ENCODE data around the gene UNK. TPM values are rescaled to one million over a fixed set of nuclear protein-coding genes. Genes with fewer than 3 reads are reported as not detected.
A peak's percentile ranks its signal among the peaks of the same experiment; 100 is the strongest.

Gene UNK
- total and polyA plus RNA-seq, 9 of the 15 experiments (the other 6 are each of a cell fraction or from before 2014, with no cell fraction given): 12.8 to 38.6 (median 24.8) TPM

- no peak for TF ChIP-seq E2F4 (CRISPR knock-in tag; IDR thresholded peaks at IDR 0.05; ENCODE audit: low read depth)
- 0 out of 2 replicates have a peak, but pooled peaks have one; percentile 26 for TF ChIP-seq NR4A1 (CRISPR knock-in tag; IDR thresholded peaks at IDR 0.05)
- TF ChIP-seq NR4A1 (tag; IDR thresholded peaks at IDR 0.05): no peak
- TF ChIP-seq, protein P1, sequence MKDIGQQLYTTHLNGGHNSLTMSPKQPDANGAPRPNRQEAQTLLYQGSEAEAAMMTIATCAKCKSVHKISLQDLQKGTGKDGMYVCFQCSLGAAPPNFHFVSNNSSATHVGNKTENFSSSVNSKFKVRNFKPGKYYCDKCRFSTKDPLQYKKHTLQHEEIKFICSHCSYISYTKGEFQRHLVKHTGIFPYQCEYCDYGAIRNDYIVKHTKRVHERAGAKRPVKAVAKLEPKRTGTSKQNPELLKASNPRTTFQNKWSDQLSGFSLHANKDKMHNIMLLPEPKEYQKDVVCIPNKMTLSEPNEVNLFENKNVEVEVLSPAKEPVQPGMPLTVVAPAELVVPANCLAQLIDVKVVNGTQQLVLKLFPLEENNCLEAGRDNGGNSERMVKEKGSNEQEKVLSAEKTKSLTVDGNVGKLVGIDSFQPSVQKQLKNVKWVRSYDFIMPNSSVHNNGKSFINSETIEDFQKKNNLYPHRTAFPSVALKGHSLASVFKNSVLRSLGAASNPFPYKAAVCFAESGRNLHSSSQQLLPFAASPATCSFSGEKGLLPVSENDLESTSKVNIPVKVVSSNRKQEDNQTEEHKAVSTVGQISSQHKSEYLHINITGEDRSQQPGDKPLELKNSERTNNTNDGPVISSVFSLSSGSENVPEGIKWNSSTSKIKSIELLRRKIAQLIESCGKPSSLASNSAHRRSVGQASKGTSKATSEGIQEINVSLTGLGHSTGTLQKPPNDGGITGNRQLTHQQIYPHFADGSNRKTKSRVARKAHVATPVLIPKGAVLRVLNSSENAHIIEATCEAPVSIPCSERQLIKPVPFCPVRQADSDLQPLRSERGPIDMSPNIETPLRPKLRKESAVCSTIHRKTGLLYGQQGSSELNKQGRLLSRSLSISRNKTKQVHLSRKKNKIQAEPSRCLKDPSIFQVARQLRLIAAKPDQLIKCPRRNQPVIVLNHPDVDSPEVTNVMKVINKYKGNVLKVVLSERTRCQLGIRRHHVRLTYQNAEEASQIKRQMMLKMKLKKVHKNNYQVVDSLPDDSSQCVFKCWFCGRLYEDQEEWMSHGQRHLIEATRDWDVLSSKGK (CRISPR knock-in tag; IDR thresholded peaks at IDR 0.05): no peak
- TF ChIP-seq ZNF41 (CRISPR knock-in tag; conservative IDR thresholded peaks at IDR 0.05): 0 out of 2 replicates have a peak, but pooled peaks have one; percentile 20
- TF ChIP-seq DDX20 (tag; IDR thresholded peaks at IDR 0.05; ENCODE audit: low read depth): no peak
- no peak for TF ChIP-seq SAFB2 (IDR thresholded peaks at IDR 0.05; ENCODE audit: borderline replicate concordance, low read depth, low read length, severe bottlenecking)
- TF ChIP-seq, protein P2, sequence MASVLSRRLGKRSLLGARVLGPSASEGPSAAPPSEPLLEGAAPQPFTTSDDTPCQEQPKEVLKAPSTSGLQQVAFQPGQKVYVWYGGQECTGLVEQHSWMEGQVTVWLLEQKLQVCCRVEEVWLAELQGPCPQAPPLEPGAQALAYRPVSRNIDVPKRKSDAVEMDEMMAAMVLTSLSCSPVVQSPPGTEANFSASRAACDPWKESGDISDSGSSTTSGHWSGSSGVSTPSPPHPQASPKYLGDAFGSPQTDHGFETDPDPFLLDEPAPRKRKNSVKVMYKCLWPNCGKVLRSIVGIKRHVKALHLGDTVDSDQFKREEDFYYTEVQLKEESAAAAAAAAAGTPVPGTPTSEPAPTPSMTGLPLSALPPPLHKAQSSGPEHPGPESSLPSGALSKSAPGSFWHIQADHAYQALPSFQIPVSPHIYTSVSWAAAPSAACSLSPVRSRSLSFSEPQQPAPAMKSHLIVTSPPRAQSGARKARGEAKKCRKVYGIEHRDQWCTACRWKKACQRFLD (CRISPR knock-in tag; IDR thresholded peaks at IDR 0.05): peak; percentile 35; the same call in 1 of the 2 replicates
- TF ChIP-seq ZNF175 (CRISPR knock-in tag; IDR thresholded peaks at IDR 0.05; ENCODE audit: low read depth): peak; percentile 57; the same call in 1 of the 2 replicates
- no peak for TF ChIP-seq NFYB (IDR thresholded peaks at IDR 0.05; ENCODE audit: extremely low read depth, insufficient read length)
- TF ChIP-seq, protein P3, sequence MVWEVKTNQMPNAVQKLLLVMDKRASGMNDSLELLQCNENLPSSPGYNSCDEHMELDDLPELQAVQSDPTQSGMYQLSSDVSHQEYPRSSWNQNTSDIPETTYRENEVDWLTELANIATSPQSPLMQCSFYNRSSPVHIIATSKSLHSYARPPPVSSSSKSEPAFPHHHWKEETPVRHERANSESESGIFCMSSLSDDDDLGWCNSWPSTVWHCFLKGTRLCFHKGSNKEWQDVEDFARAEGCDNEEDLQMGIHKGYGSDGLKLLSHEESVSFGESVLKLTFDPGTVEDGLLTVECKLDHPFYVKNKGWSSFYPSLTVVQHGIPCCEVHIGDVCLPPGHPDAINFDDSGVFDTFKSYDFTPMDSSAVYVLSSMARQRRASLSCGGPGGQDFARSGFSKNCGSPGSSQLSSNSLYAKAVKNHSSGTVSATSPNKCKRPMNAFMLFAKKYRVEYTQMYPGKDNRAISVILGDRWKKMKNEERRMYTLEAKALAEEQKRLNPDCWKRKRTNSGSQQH (CRISPR knock-in tag; IDR thresholded peaks at IDR 0.05): 0 out of 2 replicates have a peak, but pooled peaks have one; percentile 19
- no peak for TF ChIP-seq ZNF77 (CRISPR knock-in tag; IDR thresholded peaks at IDR 0.05)
- TF ChIP-seq, protein P4, sequence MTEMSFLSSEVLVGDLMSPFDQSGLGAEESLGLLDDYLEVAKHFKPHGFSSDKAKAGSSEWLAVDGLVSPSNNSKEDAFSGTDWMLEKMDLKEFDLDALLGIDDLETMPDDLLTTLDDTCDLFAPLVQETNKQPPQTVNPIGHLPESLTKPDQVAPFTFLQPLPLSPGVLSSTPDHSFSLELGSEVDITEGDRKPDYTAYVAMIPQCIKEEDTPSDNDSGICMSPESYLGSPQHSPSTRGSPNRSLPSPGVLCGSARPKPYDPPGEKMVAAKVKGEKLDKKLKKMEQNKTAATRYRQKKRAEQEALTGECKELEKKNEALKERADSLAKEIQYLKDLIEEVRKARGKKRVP (CRISPR knock-in tag; IDR thresholded peaks at IDR 0.05): peak; percentile 29; the same call in 1 of the 2 replicates
- TF ChIP-seq BACH1 (tag; IDR thresholded peaks at IDR 0.05): 0 out of 2 replicates have a peak, but pooled peaks have one; percentile 34
- no peak for TF ChIP-seq ZBTB12 (CRISPR knock-in tag; IDR thresholded peaks at IDR 0.05)
These were observed 24.5 kb downstream of the UNK start (continued) for GRCh38 chr17:75808905-75809621.
